Coronary artery (tissue), 2 donors: Measurements from ENCODE around the gene PNPLA3.

Experiments
- DNase-seq: peaks from one replicate; pipeline ENCODE4 v3.0.0-alpha.2; 2017; ENCODE audit warnings: low spot score
- H3K27ac ChIP-seq, 2 donors: fragments of 200-600 bp; sonication (generic); one replicate each; pipeline ENCODE4 v1.5.1; 2016 to 2019
- H3K4me3 ChIP-seq: fragments of 200-600 bp; sonication (generic); 2 replicates; pipeline ENCODE4 v1.5.1; 2016; ENCODE audit warnings: mild to moderate bottlenecking, moderate library complexity
- TF ChIP-seq, protein P1 (sequence below): fragments of 200-600 bp; sonication (generic); IDR thresholded peaks from one replicate; pipeline ENCODE4 v1.5.1; 2019; ENCODE audit warnings: antibody characterized with exemption

Gene PNPLA3

GRCh38 chr22:43925433-43926348 is 2.1 kb downstream of the PNPLA3 start:
- Histone ChIP-seq H3K4me3 (no peak overlapping the region), H3K27ac (no peak overlapping the region)
- DNase-seq = no peak
- TF ChIP-seq, protein P1, sequence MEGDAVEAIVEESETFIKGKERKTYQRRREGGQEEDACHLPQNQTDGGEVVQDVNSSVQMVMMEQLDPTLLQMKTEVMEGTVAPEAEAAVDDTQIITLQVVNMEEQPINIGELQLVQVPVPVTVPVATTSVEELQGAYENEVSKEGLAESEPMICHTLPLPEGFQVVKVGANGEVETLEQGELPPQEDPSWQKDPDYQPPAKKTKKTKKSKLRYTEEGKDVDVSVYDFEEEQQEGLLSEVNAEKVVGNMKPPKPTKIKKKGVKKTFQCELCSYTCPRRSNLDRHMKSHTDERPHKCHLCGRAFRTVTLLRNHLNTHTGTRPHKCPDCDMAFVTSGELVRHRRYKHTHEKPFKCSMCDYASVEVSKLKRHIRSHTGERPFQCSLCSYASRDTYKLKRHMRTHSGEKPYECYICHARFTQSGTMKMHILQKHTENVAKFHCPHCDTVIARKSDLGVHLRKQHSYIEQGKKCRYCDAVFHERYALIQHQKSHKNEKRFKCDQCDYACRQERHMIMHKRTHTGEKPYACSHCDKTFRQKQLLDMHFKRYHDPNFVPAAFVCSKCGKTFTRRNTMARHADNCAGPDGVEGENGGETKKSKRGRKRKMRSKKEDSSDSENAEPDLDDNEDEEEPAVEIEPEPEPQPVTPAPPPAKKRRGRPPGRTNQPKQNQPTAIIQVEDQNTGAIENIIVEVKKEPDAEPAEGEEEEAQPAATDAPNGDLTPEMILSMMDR = no peak

DNA sequence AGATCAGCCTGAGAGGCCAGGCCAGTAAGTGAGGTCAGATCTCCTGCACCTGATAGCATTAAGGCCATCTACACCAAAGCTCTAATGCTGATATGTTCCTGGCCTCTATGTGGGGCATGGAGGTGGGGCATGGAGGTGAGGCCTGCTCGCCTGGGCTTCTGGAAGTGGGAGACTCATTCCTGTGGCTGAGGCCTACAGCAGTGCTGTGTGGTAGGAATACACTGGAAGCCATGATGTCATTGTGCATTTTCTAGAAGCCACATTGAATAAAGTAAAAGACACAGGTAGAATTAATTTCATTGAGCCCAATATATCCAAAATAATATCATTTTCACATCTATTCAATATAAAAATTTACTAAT is 2.7 kb downstream of the PNPLA3 start:
- DNase-seq = no peak
- no peak overlapping the region for H3K4me3 ChIP-seq
- no peak overlapping the region for H3K27ac ChIP-seq
- TF ChIP-seq, protein P1 = no peak

GRCh38 chr22:43928468-43928867 is 4.9 kb downstream of the PNPLA3 start:
- TF ChIP-seq, protein P1 = no peak
- DNase-seq = no peak
- Histone ChIP-seq H3K4me3 (no peak overlapping the region), H3K27ac (no peak overlapping the region)

DNA sequence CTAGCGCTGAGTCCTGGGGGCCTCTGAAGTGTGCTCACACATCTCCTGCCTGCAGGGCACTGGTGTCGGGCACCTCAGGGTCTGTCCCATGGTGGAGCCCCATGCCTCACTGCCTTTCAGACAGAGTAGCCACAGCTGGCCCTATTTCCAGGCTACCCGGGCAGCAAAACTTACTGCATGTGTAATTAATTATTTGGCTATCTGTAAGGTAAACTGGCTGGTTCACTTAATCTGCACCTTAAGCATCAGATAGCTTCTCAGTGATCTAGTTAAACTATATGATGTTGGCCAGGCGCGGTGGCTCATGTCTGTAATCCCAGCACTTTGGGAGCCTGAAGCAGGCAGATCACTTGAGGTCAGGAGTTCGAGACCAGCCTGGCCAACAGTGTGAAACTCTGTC is 5.3 kb downstream of the PNPLA3 start:
- TF ChIP-seq, protein P1 = no peak
- no peak overlapping the region for H3K27ac ChIP-seq

GRCh38 chr22:43931771-43932170 is 8.2 kb downstream of the PNPLA3 start:
- no peak overlapping the region for H3K4me3 ChIP-seq
- no peak overlapping the region for H3K27ac ChIP-seq
- DNase-seq = no peak
- TF ChIP-seq, protein P1 = no peak

More for the DNA sequence above, 5.3 kb downstream of the PNPLA3 start:
- H3K4me3 ChIP-seq = no peak overlapping the region
- no peak for DNase-seq

GRCh38 chr22:43941449-43941848 is 17.8 kb downstream of the PNPLA3 start:
- Histone ChIP-seq H3K4me3 (no peak overlapping the region), H3K27ac (no peak overlapping the region)
- TF ChIP-seq, protein P1 = no peak
- DNase-seq = no peak
